Hepatocyte (in vitro differentiated cells): ENCODE data around the gene ZNF467.

Experiments used
- CTCF ChIP-seq: fragments of 200-600 bp; sonication (generic); IDR thresholded peaks from 2 replicates; pipeline ENCODE4 v1.5.1; 2016; ENCODE audit warnings: antibody characterized with exemption, mild to moderate bottlenecking; ENCODE audit not compliant: poor library complexity
- EZH2 ChIP-seq: fragments of 200-600 bp; sonication (generic); IDR thresholded peaks from 2 replicates; pipeline ENCODE4 v1.6.1; 2016; ENCODE audit warnings: antibody characterized with exemption, mild to moderate bottlenecking, borderline replicate concordance
- EZH2phosphoT487 ChIP-seq: fragments of 200-600 bp; sonication (generic); IDR thresholded peaks from one replicate; pipeline ENCODE4 v1.6.1; 2018; ENCODE audit warnings: antibody characterized with exemption, mild to moderate bottlenecking, low read depth, moderate library complexity; ENCODE audit not compliant: unreplicated experiment, severe bottlenecking

- TF ChIP-seq CTCF (no peak), EZH2 (no peak), EZH2phosphoT487 (no peak)
These were observed 6.1 kb upstream of the ZNF467 start for GRCh38 chr7:149779502-149779805.
